CD4-positive, alpha-beta T cell treated with Interleukin-6 for 4 hours (primary cell): Measurements from ENCODE around the gene PTGES2.
"Not testable (repeated sequence)": the region's sequence is repeated elsewhere in the genome, so short reads cannot be mapped to it uniquely, and the experiment has no call there.

Experiments used
- DNase-seq: peaks from one replicate; pipeline ENCODE4 v3.0.0-alpha.2; 2020; ENCODE audit warnings: mixed read lengths

The PTGES2 gene

GRCh38 chr9:128087262-128087661 lies 40.3 kb downstream of the PTGES2 start:
- no peak for DNase-seq

- no peak for DNase-seq
These were observed 41.6 kb downstream of the PTGES2 start for GRCh38 chr9:128085943-128086342.

GRCh38 chr9:128084746-128085145 lies 42.8 kb downstream of the PTGES2 start:
- DNase-seq: no peak

GRCh38 chr9:128082151-128082550 lies 45.4 kb downstream of the PTGES2 start:
- DNase-seq: no peak

- no peak for DNase-seq
These were observed 46.5 kb downstream of the PTGES2 start for GRCh38 chr9:128081056-128081455.

GRCh38 chr9:128080206-128080605 lies 47.3 kb downstream of the PTGES2 start:
- DNase-seq: no peak

- DNase-seq: no peak
These were observed 48.8 kb downstream of the PTGES2 start for GRCh38 chr9:128078504-128079434.

GRCh38 chr9:128077847-128078503 lies 49.6 kb downstream of the PTGES2 start:
- no peak for DNase-seq

GRCh38 chr9:128073253-128073886 lies 54.2 kb downstream of the PTGES2 start:
- no peak for DNase-seq

GRCh38 chr9:128072144-128073021 lies 55.1 kb downstream of the PTGES2 start:
- peak; percentile 67 for DNase-seq

GRCh38 chr9:128071475-128071874 lies 56.1 kb downstream of the PTGES2 start:
- not testable (repeated sequence) for DNase-seq

GRCh38 chr9:128070874-128071273 lies 56.7 kb downstream of the PTGES2 start:
- DNase-seq: no peak
